ENCODE results near the gene RHOC. TPM values are rescaled to one million over a fixed set of nuclear protein-coding genes. Genes with fewer than 3 reads are reported as not detected.

RHOC gene
- total RNA-seq, 2 experiments from 2014 or later, result 53.7 to 56.8 TPM

GRCh38 chr1:112714313-112715263 lies 7.7 kb upstream of the RHOC start:
- peaks cover 25% of the 10 kb centered on the region for H3K4me1 Mint-ChIP-seq
- peaks cover 47% of the 10 kb centered on the region for H3K27me3 Mint-ChIP-seq
- H3K27ac Mint-ChIP-seq, result no peak overlapping the region
- ChIA-PET POLR2A (no interaction called here), CTCF (interaction anchor here (0.6 to 6.0 kb wide), 13 partner anchors 9 to 1519 kb away, joined by 3 to 45 read pairs (median 4); partner anchors contain the start of genes LRIG2, MOV10 and ST7L)
- peak overlapping the region; percentile 69 for H3K4me3 Mint-ChIP-seq
- no peaks in the 10 kb centered on the region for H3K36me3 Mint-ChIP-seq (ENCODE audit: low read depth)
- no peak for DNase-seq
- no peaks in the 10 kb centered on the region for H3K9me3 Mint-ChIP-seq

- no peaks in the 10 kb centered on the region for H3K36me3 Mint-ChIP-seq (ENCODE audit: low read depth)
- no peak overlapping the region for H3K27ac Mint-ChIP-seq
- H3K9me3 Mint-ChIP-seq, result no peaks in the 10 kb centered on the region
- POLR2A ChIA-PET, result no interaction called here
- no peak for DNase-seq
- peaks cover 54% of the 10 kb centered on the region for H3K27me3 Mint-ChIP-seq
- H3K4me3 Mint-ChIP-seq, result peak overlapping the region; percentile 15
- CTCF ChIA-PET, result interaction anchor here (1.3 to 4.7 kb wide), 5 partner anchors 9 to 359 kb away, joined by 4 to 34 read pairs (median 16); partner anchors contain the start of gene LRIG2
- peaks cover 25% of the 10 kb centered on the region for H3K4me1 Mint-ChIP-seq
Measured at GRCh38 chr1:112713466-112714312, 6.8 kb upstream of the RHOC start.

- ChIA-PET POLR2A (no interaction called here), CTCF (interaction anchor here (0.6 to 3.8 kb wide), 3 partner anchors 39 to 366 kb away, joined by 3 to 16 read pairs (median 4); no protein-coding TSS in a partner anchor)
- Mint-ChIP-seq H3K4me3 (no peak overlapping the region), H3K36me3 (ENCODE audit: low read depth) (no peaks in the 10 kb centered on the region), H3K4me1 (peaks cover 27% of the 10 kb centered on the region), H3K9me3 (no peaks in the 10 kb centered on the region), H3K27me3 (peaks cover 60% of the 10 kb centered on the region), H3K27ac (no peak overlapping the region)
- no peak for DNase-seq
Measured at GRCh38 chr1:112712701-112713128, 5.8 kb upstream of the RHOC start.

GRCh38 chr1:112712191-112712590 lies 5.3 kb upstream of the RHOC start:
- H3K27me3 Mint-ChIP-seq, result peaks cover 60% of the 10 kb centered on the region
- no peak overlapping the region for H3K27ac Mint-ChIP-seq
- no peak overlapping the region for H3K4me3 Mint-ChIP-seq
- no peaks in the 10 kb centered on the region for H3K9me3 Mint-ChIP-seq
- ChIA-PET CTCF (interaction anchor here (1.0 to 3.8 kb wide), 2 partner anchors 321 to 366 kb away, joined by 3 to 16 read pairs; no protein-coding TSS in a partner anchor), POLR2A (no interaction called here)
- H3K36me3 Mint-ChIP-seq (ENCODE audit: low read depth), result no peaks in the 10 kb centered on the region
- DNase-seq, result no peak
- H3K4me1 Mint-ChIP-seq, result peaks cover 31% of the 10 kb centered on the region

GRCh38 chr1:112711670-112712069 lies 4.7 kb upstream of the RHOC start:
- ChIA-PET POLR2A (no interaction called here), CTCF (interaction anchor here (0.9 to 1.0 kb wide), 2 partner anchors 22 to 210 kb away, joined by 3 to 5 read pairs; no protein-coding TSS in a partner anchor)
- H3K4me3 Mint-ChIP-seq, result no peak overlapping the region
- no peaks in the 10 kb centered on the region for H3K9me3 Mint-ChIP-seq
- no peak for DNase-seq
- peaks cover 30% of the 10 kb centered on the region for H3K4me1 Mint-ChIP-seq
- no peak overlapping the region for H3K27ac Mint-ChIP-seq
- peaks cover 60% of the 10 kb centered on the region for H3K27me3 Mint-ChIP-seq
- H3K36me3 Mint-ChIP-seq (ENCODE audit: low read depth), result no peaks in the 10 kb centered on the region

GRCh38 chr1:112711041-112711440 lies 4.1 kb upstream of the RHOC start:
- POLR2A ChIA-PET, result no interaction called here
- H3K4me1 Mint-ChIP-seq, result peaks cover 29% of the 10 kb centered on the region
- H3K36me3 Mint-ChIP-seq (ENCODE audit: low read depth), result no peaks in the 10 kb centered on the region
- CTCF ChIA-PET, result interaction anchor here (0.7 to 3.4 kb wide), 4 partner anchors 8 to 209 kb away, joined by 3 to 15 read pairs (median 4); a partner anchor contains a TSS
- H3K27ac Mint-ChIP-seq, result no peak overlapping the region
- H3K27me3 Mint-ChIP-seq, result peaks cover 60% of the 10 kb centered on the region
- H3K9me3 Mint-ChIP-seq, result no peaks in the 10 kb centered on the region
- no peak for DNase-seq
- no peak overlapping the region for H3K4me3 Mint-ChIP-seq

- Mint-ChIP-seq H3K4me1 (peaks cover 29% of the 10 kb centered on the region), H3K27ac (no peak overlapping the region), H3K4me3 (no peak overlapping the region), H3K27me3 (peaks cover 60% of the 10 kb centered on the region), H3K9me3 (no peaks in the 10 kb centered on the region), H3K36me3 (ENCODE audit: low read depth) (no peaks in the 10 kb centered on the region)
- DNase-seq, result no peak
- POLR2A ChIA-PET, result no interaction called here
- CTCF ChIA-PET, result interaction anchor here (0.6 to 3.4 kb wide), 5 partner anchors 8 to 209 kb away, joined by 3 to 15 read pairs (median 3); a partner anchor contains a TSS
Measured at GRCh38 chr1:112710586-112710985, 3.7 kb upstream of the RHOC start.

- POLR2A ChIA-PET, result no interaction called here
- peaks cover 60% of the 10 kb centered on the region for H3K27me3 Mint-ChIP-seq
- no peaks in the 10 kb centered on the region for H3K9me3 Mint-ChIP-seq
Measured at GRCh38 chr1:112710159-112710558, 3.2 kb upstream of the RHOC start.

GRCh38 chr1:112708489-112708888 lies 1.6 kb upstream of the RHOC start:
- Mint-ChIP-seq H3K27me3 (peaks cover 48% of the 10 kb centered on the region), H3K36me3 (ENCODE audit: low read depth) (no peaks in the 10 kb centered on the region), H3K9me3 (no peaks in the 10 kb centered on the region), H3K4me1 (peaks cover 36% of the 10 kb centered on the region), H3K27ac (no peak overlapping the region), H3K4me3 (peak overlapping the region; percentile 77)
- ChIA-PET POLR2A (no interaction called here), CTCF (interaction anchor here (0.9 to 3.4 kb wide), 8 partner anchors 9 to 317 kb away, joined by 3 to 15 read pairs (median 4); a partner anchor contains a TSS)
- DNase-seq, result no peak

More at GRCh38 chr1:112710159-112710558, 3.2 kb upstream of the RHOC start:
- H3K36me3 Mint-ChIP-seq (ENCODE audit: low read depth), result no peaks in the 10 kb centered on the region
- H3K27ac Mint-ChIP-seq, result no peak overlapping the region
- CTCF ChIA-PET, result interaction anchor here (0.6 to 3.4 kb wide), 6 partner anchors 9 to 362 kb away, joined by 3 to 15 read pairs (median 4); partner anchors contain the start of gene LRIG2
- DNase-seq, result no peak
- H3K4me1 Mint-ChIP-seq, result peaks cover 31% of the 10 kb centered on the region
- no peak overlapping the region for H3K4me3 Mint-ChIP-seq

- Mint-ChIP-seq H3K4me1 (peaks cover 39% of the 10 kb centered on the region), H3K36me3 (ENCODE audit: low read depth) (no peaks in the 10 kb centered on the region)
- CTCF ChIA-PET, result interaction anchor here (0.9 to 3.4 kb wide), 8 partner anchors 8 to 317 kb away, joined by 3 to 15 read pairs (median 4); a partner anchor contains a TSS
Measured at GRCh38 chr1:112708002-112708448, 1.1 kb upstream of the RHOC start.

GRCh38 chr1:112707221-112708001 lies 484 bp upstream of the RHOC start:
- peak overlapping the region; percentile 84 for H3K27ac Mint-ChIP-seq
- no peaks in the 10 kb centered on the region for H3K9me3 Mint-ChIP-seq
- peaks cover 42% of the 10 kb centered on the region for H3K4me1 Mint-ChIP-seq
- H3K27me3 Mint-ChIP-seq, result peaks cover 37% of the 10 kb centered on the region
- peak overlapping the region; percentile 77 for H3K4me3 Mint-ChIP-seq
- H3K36me3 Mint-ChIP-seq (ENCODE audit: low read depth), result peaks cover 3% of the 10 kb centered on the region
- POLR2A ChIA-PET, result no interaction called here
- peak; percentile 65 for DNase-seq
- CTCF ChIA-PET, result interaction anchor here (0.6 to 3.4 kb wide), 9 partner anchors 8 to 325 kb away, joined by 3 to 15 read pairs (median 4); a partner anchor contains a TSS

More at GRCh38 chr1:112708002-112708448, 1.1 kb upstream of the RHOC start:
- H3K9me3 Mint-ChIP-seq, result no peaks in the 10 kb centered on the region
- peak overlapping the region; percentile 77 for H3K4me3 Mint-ChIP-seq
- peaks cover 43% of the 10 kb centered on the region for H3K27me3 Mint-ChIP-seq
- no peak for DNase-seq
- H3K27ac Mint-ChIP-seq, result no peak overlapping the region
- POLR2A ChIA-PET, result no interaction called here

All from activated CD4-positive, alpha-beta T cell treated with anti-CD3 and anti-CD28 coated beads, Interleukin-2, amount 10 ng/mL, durations not matched to agents 7 days and 5 days (primary cell).